SK-N-SH treated with all-trans-retinoic acid at 6 μM for 48 hours (cell line): Measurements from ENCODE around the gene ALG11.

Experiments used
- ARNTL ChIP-seq: fragments of 450-650 bp; formaldehyde crosslinking; IDR thresholded peaks from 2 replicates; pipeline ENCODE4 v1.5.0; 2020; ENCODE audit warnings: low read depth, mild to moderate bottlenecking, moderate library complexity, borderline replicate concordance
- BACH2 ChIP-seq: fragments of 250-450 bp; sonication (Bioruptor Pico); IDR thresholded peaks from 2 replicates; pipeline ENCODE4 v1.9.0; 2021; ENCODE audit warnings: mild to moderate bottlenecking, borderline replicate concordance
- CSRNP3 ChIP-seq: fragments of 250-450 bp; sonication (Bioruptor Pico); IDR thresholded peaks from 2 replicates; pipeline ENCODE4 v1.5.1; 2021; ENCODE audit warnings: mild to moderate bottlenecking, moderate library complexity
- OSR1 ChIP-seq: fragments of 250-450 bp; sonication (Bioruptor Pico); IDR thresholded peaks from 2 replicates; pipeline ENCODE4 v1.8.0; 2022; ENCODE audit warnings: moderate library complexity, mild to moderate bottlenecking, inconsistent platforms
- PATZ1 ChIP-seq: fragments of 250-450 bp; sonication (Bioruptor Pico); IDR thresholded peaks from 2 replicates; pipeline ENCODE4 v1.8.0; 2020; ENCODE audit warnings: mild to moderate bottlenecking, moderate library complexity, borderline replicate concordance
- TOX ChIP-seq: fragments of 250-450 bp; sonication (Bioruptor Pico); IDR thresholded peaks from 2 replicates; pipeline ENCODE4 v1.8.0; 2021; ENCODE audit warnings: mild to moderate bottlenecking, moderate library complexity, borderline replicate concordance
- ZFP30 ChIP-seq: fragments of 450-650 bp; formaldehyde crosslinking; IDR thresholded peaks from 2 replicates; pipeline ENCODE4 v1.5.0; 2022; ENCODE audit warnings: mild to moderate bottlenecking, moderate library complexity
- ZNF70 ChIP-seq: fragments of 450-650 bp; formaldehyde crosslinking; IDR thresholded peaks from 2 replicates; pipeline ENCODE4 v1.5.0; 2020; ENCODE audit warnings: mild to moderate bottlenecking, moderate library complexity

- TF ChIP-seq PATZ1 (CRISPR knock-in tag) = no peak
- no peak for TF ChIP-seq ZFP30 (CRISPR knock-in tag)
- no peak for TF ChIP-seq TOX
- no peak for TF ChIP-seq ARNTL (CRISPR knock-in tag)
- no peak for TF ChIP-seq ZNF70
- TF ChIP-seq BACH2 (CRISPR knock-in tag) = no peak
- TF ChIP-seq CSRNP3 = no peak
- no peak for TF ChIP-seq OSR1 (CRISPR knock-in tag)
Measured at GRCh38 chr13:52034616-52035226, 22.5 kb downstream of the ALG11 start.
